HCEC 1CT (cell line): ENCODE results near the gene SCP2D1.
"Not testable (repeated sequence)": the region's sequence is repeated elsewhere in the genome, so short reads cannot be mapped to it uniquely, and the experiment has no call there.

Experiments
- DNase-seq: peaks from one replicate; pipeline ENCODE4 v3.0.0-alpha.2; 2017

SCP2D1 gene

GRCh38 chr20:18813483-18813882 lies at the start of gene SCP2D1:
SCP2D1 (plus strand) TSS chr20:18813783; CDS start chr20:18813816, 33 bp downstream.
- no peak for DNase-seq

GRCh38 chr20:18767676-18768075 lies 45.9 kb upstream of the SCP2D1 start:
- no peak for DNase-seq

GRCh38 chr20:18773566-18773965 lies 40.0 kb upstream of the SCP2D1 start:
- no peak for DNase-seq

- DNase-seq = no peak
Measured at GRCh38 chr20:18774207-18774606, 39.4 kb upstream of the SCP2D1 start.

GRCh38 chr20:18775633-18776032 lies 38.0 kb upstream of the SCP2D1 start:
- DNase-seq = no peak

- DNase-seq = no peak
Measured at GRCh38 chr20:18778690-18779392, 34.7 kb upstream of the SCP2D1 start.

- no peak for DNase-seq
Measured at GRCh38 chr20:18780385-18781130, 33.0 kb upstream of the SCP2D1 start.

- DNase-seq = no peak
Measured at GRCh38 chr20:18781509-18781908, 32.1 kb upstream of the SCP2D1 start.

GRCh38 chr20:18783385-18783959 lies 30.1 kb upstream of the SCP2D1 start:
- DNase-seq = no peak

GRCh38 chr20:18787046-18787445 lies 26.5 kb upstream of the SCP2D1 start:
- DNase-seq = not testable (repeated sequence)

GRCh38 chr20:18788021-18788420 lies 25.6 kb upstream of the SCP2D1 start:
- DNase-seq = no peak

- DNase-seq = no peak
Measured at GRCh38 chr20:18790787-18791186, 22.8 kb upstream of the SCP2D1 start.

- DNase-seq = peak; percentile 90
Measured at GRCh38 chr20:18793625-18794427, 19.8 kb upstream of the SCP2D1 start.

GRCh38 chr20:18794428-18794787 lies 19.2 kb upstream of the SCP2D1 start:
- no peak for DNase-seq

GRCh38 chr20:18795366-18795765 lies 18.2 kb upstream of the SCP2D1 start:
- DNase-seq = no peak

GRCh38 chr20:18796282-18796833 lies 17.2 kb upstream of the SCP2D1 start:
- DNase-seq = no peak

GRCh38 chr20:18801516-18801915 lies 12.1 kb upstream of the SCP2D1 start:
- DNase-seq = no peak

GRCh38 chr20:18802012-18802634 lies 11.5 kb upstream of the SCP2D1 start:
- peak; percentile 17 for DNase-seq

GRCh38 chr20:18805881-18806280 lies 7.7 kb upstream of the SCP2D1 start:
- peak; percentile 60 for DNase-seq

GRCh38 chr20:18808712-18809111 lies 4.9 kb upstream of the SCP2D1 start:
- DNase-seq = no peak

GRCh38 chr20:18811186-18811585 lies 2.4 kb upstream of the SCP2D1 start:
- no peak for DNase-seq

- DNase-seq = no peak
Measured at GRCh38 chr20:18811904-18812303, 1.7 kb upstream of the SCP2D1 start.
